Measurements from ENCODE around the gene CFAP77. TPM values are rescaled to one million over a fixed set of nuclear protein-coding genes. Genes with fewer than 3 reads are reported as not detected.

Gene CFAP77
- total RNA-seq, 2 donors from 2014 or later, result not detected

GRCh38 chr9:132547976-132548730, 138.1 kb downstream of the CFAP77 start:
- Mint-ChIP-seq H3K36me3 (ENCODE audit: low read depth) (peaks cover 3% of the 10 kb centered on the region), H3K4me3 (no peak overlapping the region), H3K4me1 (peaks cover 3% of the 10 kb centered on the region), H3K27ac (no peak overlapping the region), H3K27me3 (peaks cover 47% of the 10 kb centered on the region)
- no peak for DNase-seq
- no peaks in the 10 kb centered on the region for H3K9me3 ChIP-seq (ENCODE audit: control insufficient read depth, low read length, poor library complexity, severe bottlenecking)
- ATAC-seq, result no peak

- Mint-ChIP-seq H3K4me3 (no peak overlapping the region), H3K4me1 (peaks cover 3% of the 10 kb centered on the region), H3K27ac (no peak overlapping the region), H3K27me3 (peaks cover 47% of the 10 kb centered on the region), H3K36me3 (ENCODE audit: low read depth) (peaks cover 3% of the 10 kb centered on the region)
- no peak for ATAC-seq
- H3K9me3 ChIP-seq (ENCODE audit: control insufficient read depth, low read length, poor library complexity, severe bottlenecking), result no peaks in the 10 kb centered on the region
- DNase-seq, result no peak
Measured at GRCh38 chr9:132548751-132549640, 139.0 kb downstream of the CFAP77 start.

GRCh38 chr9:132551556-132551955, 141.5 kb downstream of the CFAP77 start:
- Mint-ChIP-seq H3K27me3 (peaks cover 41% of the 10 kb centered on the region), H3K27ac (no peak overlapping the region), H3K4me1 (peaks cover 3% of the 10 kb centered on the region), H3K36me3 (ENCODE audit: low read depth) (peaks cover 3% of the 10 kb centered on the region), H3K4me3 (no peak overlapping the region)
- ATAC-seq, result no peak
- no peak for DNase-seq
- H3K9me3 ChIP-seq (ENCODE audit: control insufficient read depth, low read length, poor library complexity, severe bottlenecking), result no peaks in the 10 kb centered on the region

- DNase-seq (no peak), ATAC-seq (no peak)
- Mint-ChIP-seq H3K4me3 (no peak overlapping the region), H3K27me3 (peaks cover 41% of the 10 kb centered on the region), H3K36me3 (ENCODE audit: low read depth) (peaks cover 3% of the 10 kb centered on the region), H3K27ac (no peak overlapping the region), H3K4me1 (peaks cover 3% of the 10 kb centered on the region)
- H3K9me3 ChIP-seq (ENCODE audit: control insufficient read depth, low read length, poor library complexity, severe bottlenecking), result no peaks in the 10 kb centered on the region
Measured at GRCh38 chr9:132552041-132552440, 142.0 kb downstream of the CFAP77 start.

GRCh38 chr9:132554755-132555154, 144.7 kb downstream of the CFAP77 start:
- H3K27ac Mint-ChIP-seq, result no peak overlapping the region
- H3K27me3 Mint-ChIP-seq, result peaks cover 41% of the 10 kb centered on the region
- H3K4me1 Mint-ChIP-seq, result no peaks in the 10 kb centered on the region
- no peaks in the 10 kb centered on the region for H3K9me3 ChIP-seq (ENCODE audit: control insufficient read depth, low read length, poor library complexity, severe bottlenecking)
- H3K36me3 Mint-ChIP-seq (ENCODE audit: low read depth), result peaks cover 11% of the 10 kb centered on the region
- DNase-seq (no peak), ATAC-seq (no peak)
- H3K4me3 Mint-ChIP-seq, result no peak overlapping the region

GRCh38 chr9:132555528-132555927, 145.5 kb downstream of the CFAP77 start:
- no peaks in the 10 kb centered on the region for H3K9me3 ChIP-seq (ENCODE audit: control insufficient read depth, low read length, poor library complexity, severe bottlenecking)
- Mint-ChIP-seq H3K27me3 (peaks cover 42% of the 10 kb centered on the region), H3K36me3 (ENCODE audit: low read depth) (peaks cover 11% of the 10 kb centered on the region), H3K4me3 (no peak overlapping the region), H3K4me1 (no peaks in the 10 kb centered on the region), H3K27ac (no peak overlapping the region)
- no peak for ATAC-seq
- no peak for DNase-seq

- no peaks in the 10 kb centered on the region for H3K9me3 ChIP-seq (ENCODE audit: control insufficient read depth, low read length, poor library complexity, severe bottlenecking)
- Mint-ChIP-seq H3K27ac (no peak overlapping the region), H3K4me3 (no peak overlapping the region), H3K27me3 (peaks cover 42% of the 10 kb centered on the region), H3K4me1 (no peaks in the 10 kb centered on the region), H3K36me3 (ENCODE audit: low read depth) (peaks cover 8% of the 10 kb centered on the region)
- no peak for DNase-seq
- ATAC-seq, result no peak
Measured at GRCh38 chr9:132556235-132556634, 146.2 kb downstream of the CFAP77 start.

GRCh38 chr9:132556714-132557113, 146.7 kb downstream of the CFAP77 start:
- H3K9me3 ChIP-seq (ENCODE audit: control insufficient read depth, low read length, poor library complexity, severe bottlenecking), result no peaks in the 10 kb centered on the region
- peaks cover 39% of the 10 kb centered on the region for H3K27me3 Mint-ChIP-seq
- H3K36me3 Mint-ChIP-seq (ENCODE audit: low read depth), result peaks cover 8% of the 10 kb centered on the region
- no peak overlapping the region for H3K4me3 Mint-ChIP-seq
- H3K27ac Mint-ChIP-seq, result no peak overlapping the region
- H3K4me1 Mint-ChIP-seq, result no peaks in the 10 kb centered on the region
- ATAC-seq, result no peak
- no peak for DNase-seq

- peaks cover 38% of the 10 kb centered on the region for H3K27me3 Mint-ChIP-seq
- no peak for ATAC-seq
- H3K9me3 ChIP-seq (ENCODE audit: control insufficient read depth, low read length, poor library complexity, severe bottlenecking), result no peaks in the 10 kb centered on the region
- no peak overlapping the region for H3K4me3 Mint-ChIP-seq
- no peak overlapping the region for H3K27ac Mint-ChIP-seq
- no peak for DNase-seq
- H3K36me3 Mint-ChIP-seq (ENCODE audit: low read depth), result peaks cover 8% of the 10 kb centered on the region
- H3K4me1 Mint-ChIP-seq, result no peaks in the 10 kb centered on the region
Measured at GRCh38 chr9:132557159-132557558, 147.1 kb downstream of the CFAP77 start.

GRCh38 chr9:132559711-132560110, 149.7 kb downstream of the CFAP77 start:
- Mint-ChIP-seq H3K4me1 (no peaks in the 10 kb centered on the region), H3K27me3 (peaks cover 53% of the 10 kb centered on the region), H3K4me3 (no peak overlapping the region), H3K27ac (no peak overlapping the region), H3K36me3 (ENCODE audit: low read depth) (peaks cover 8% of the 10 kb centered on the region)
- no peaks in the 10 kb centered on the region for H3K9me3 ChIP-seq (ENCODE audit: control insufficient read depth, low read length, poor library complexity, severe bottlenecking)
- no peak for DNase-seq
- no peak for ATAC-seq

GRCh38 chr9:132560616-132561202, 150.7 kb downstream of the CFAP77 start:
- H3K9me3 ChIP-seq (ENCODE audit: control insufficient read depth, low read length, poor library complexity, severe bottlenecking), result no peaks in the 10 kb centered on the region
- H3K27ac Mint-ChIP-seq, result no peak overlapping the region
- no peak for DNase-seq
- H3K27me3 Mint-ChIP-seq, result peaks cover 52% of the 10 kb centered on the region
- H3K4me3 Mint-ChIP-seq, result no peak overlapping the region
- no peaks in the 10 kb centered on the region for H3K4me1 Mint-ChIP-seq
- ATAC-seq, result no peak
- peaks cover 8% of the 10 kb centered on the region for H3K36me3 Mint-ChIP-seq (ENCODE audit: low read depth)

GRCh38 chr9:132562306-132562573, 152.2 kb downstream of the CFAP77 start:
- Mint-ChIP-seq H3K27me3 (peaks cover 47% of the 10 kb centered on the region), H3K27ac (no peak overlapping the region), H3K36me3 (ENCODE audit: low read depth) (peaks cover 8% of the 10 kb centered on the region), H3K4me3 (no peak overlapping the region), H3K4me1 (no peaks in the 10 kb centered on the region)
- no peaks in the 10 kb centered on the region for H3K9me3 ChIP-seq (ENCODE audit: control insufficient read depth, low read length, poor library complexity, severe bottlenecking)
- ATAC-seq (no peak), DNase-seq (no peak)

GRCh38 chr9:132564526-132564925, 154.5 kb downstream of the CFAP77 start:
- no peaks in the 10 kb centered on the region for H3K4me1 Mint-ChIP-seq
- H3K27me3 Mint-ChIP-seq, result peaks cover 46% of the 10 kb centered on the region
- no peak for ATAC-seq
- no peaks in the 10 kb centered on the region for H3K9me3 ChIP-seq (ENCODE audit: control insufficient read depth, low read length, poor library complexity, severe bottlenecking)
- no peak for DNase-seq
- H3K27ac Mint-ChIP-seq, result no peak overlapping the region
- no peak overlapping the region for H3K4me3 Mint-ChIP-seq
- H3K36me3 Mint-ChIP-seq (ENCODE audit: low read depth), result peaks cover 3% of the 10 kb centered on the region

Data from T-helper 17 cell (primary cell).